ENCODE data around the gene HOXB4. TPM values are rescaled to one million over a fixed set of nuclear protein-coding genes. Genes with fewer than 3 reads are reported as not detected.

The HOXB4 gene
- polyA plus RNA-seq, 1 of the 3 experiments (the other 2 are of a cell fraction), result 0.03 TPM

GRCh38 chr17:48575066-48575582 is 3.0 kb downstream of the HOXB4 start:
- DNase-seq, result no peak
- POLR2A ChIA-PET, result no interaction called here
- no peak overlapping the region for H2AFZ ChIP-seq (ENCODE audit: low read depth)
- no peak for TF ChIP-seq EP300 (IDR thresholded peaks at IDR 0.05; ENCODE audit: borderline replicate concordance in 1 of 2, low read depth in 1 of 2, low read length in 1 of 2)
- no peak for TF ChIP-seq TCF12 (IDR thresholded peaks at IDR 0.05)
- no peak for TF ChIP-seq RCOR1 (IDR thresholded peaks at IDR 0.05; ENCODE audit: low read length)
- TF ChIP-seq EZH2phosphoT487 (IDR thresholded peaks at IDR 0.05; ENCODE audit: borderline replicate concordance, low read depth), result no peak
- no peak for TF ChIP-seq TAF1 (IDR thresholded peaks at IDR 0.05; ENCODE audit: borderline replicate concordance, low read depth, low read length)
- no peak for TF ChIP-seq FOXM1 (IDR thresholded peaks at IDR 0.05; ENCODE audit: low read depth)
- TF ChIP-seq REST (IDR thresholded peaks at IDR 0.05; ENCODE audit: low read depth, low read length), result no peak
- TF ChIP-seq FOSL2 (IDR thresholded peaks at IDR 0.05; ENCODE audit: borderline replicate concordance, low read depth), result no peak
- TF ChIP-seq CTCF (IDR thresholded peaks at IDR 0.05), result no peak
- no peak for TF ChIP-seq NRF1 (IDR thresholded peaks at IDR 0.05; ENCODE audit: low read depth, low read length)
- no peak for TF ChIP-seq ZBTB33 (IDR thresholded peaks at IDR 0.05; ENCODE audit: borderline replicate concordance, low read depth)
- no peak for TF ChIP-seq MXI1 (IDR thresholded peaks at IDR 0.05; ENCODE audit: low read depth, low read length)
- TF ChIP-seq NFIC (IDR thresholded peaks at IDR 0.05; ENCODE audit: borderline replicate concordance), result no peak
- TF ChIP-seq FOXJ3 (CRISPR knock-in tag; IDR thresholded peaks at IDR 0.05), result no peak
- TF ChIP-seq TEAD4 (IDR thresholded peaks at IDR 0.05; ENCODE audit: borderline replicate concordance, insufficient read depth), result no peak
- TF ChIP-seq GABPA (IDR thresholded peaks at IDR 0.05; ENCODE audit: low read depth), result no peak
- H3K4me1 ChIP-seq (ENCODE audit: control insufficient read depth in 1 of 2, insufficient read depth in 2 of 2, low read depth in 1 of 2, low read length in 1 of 2), result no peaks in the 10 kb centered on the region; a peak in 1 of 4 replicates
- no peak overlapping the region for H3K27ac ChIP-seq (ENCODE audit: low read depth in 2 of 2, low read length in 1 of 2)
- no peaks in the 10 kb centered on the region for H3F3A ChIP-seq (replicated peaks; ENCODE audit: insufficient read depth)
- H3K4me3 ChIP-seq (ENCODE audit: low read depth in 2 of 2, low read length in 1 of 2), result no peak overlapping the region
- H4K20me1 ChIP-seq (ENCODE audit: insufficient read depth), result peaks cover 4% of the 10 kb centered on the region; the same call in 1 of the 2 replicates
- H3K4me2 ChIP-seq, result no peak overlapping the region
- CTCF ChIA-PET, result interaction anchor here (1.0 to 1.6 kb wide), 4 partner anchors 18 to 240 kb away, joined by 3 to 6 read pairs (median 4); no protein-coding TSS in a partner anchor
- H3K9ac ChIP-seq, result no peak overlapping the region
- no peaks in the 10 kb centered on the region for H3K36me3 ChIP-seq (replicated peaks in 1 of 2; ENCODE audit: control insufficient read depth in 1 of 2, insufficient read depth in 2 of 2, low read length in 1 of 2)
- 11% methylated on average over 7 of the region's 7 CpGs for WGBS (ENCODE audit: low lambda C conversion rate)
- no peaks in the 10 kb centered on the region for H3K9me3 ChIP-seq
- H3K79me2 ChIP-seq (ENCODE audit: insufficient read depth), result no peaks in the 10 kb centered on the region
- no peaks in the 10 kb centered on the region for H3K9me2 ChIP-seq
- H3K27me3 ChIP-seq (ENCODE audit: insufficient read depth), result peaks cover 94% of the 10 kb centered on the region

Data from SK-N-SH (cell line).